ENCODE data around the gene EPS8L2.

Gene EPS8L2

GRCh38 chr11:704781-705645 is 1.0 kb upstream of the EPS8L2 start:
- DNase-seq (ENCODE audit: low spot score): no peak

GRCh38 chr11:706439-706956 is 467 bp downstream of the EPS8L2 start:
- DNase-seq (ENCODE audit: low spot score): no peak

- no peak for DNase-seq (ENCODE audit: low spot score)
Observed at GRCh38 chr11:706957-707816, 1.2 kb downstream of the EPS8L2 start.

- DNase-seq (ENCODE audit: low spot score): no peak
Observed at GRCh38 chr11:707817-708420, 1.9 kb downstream of the EPS8L2 start.

- no peak for DNase-seq (ENCODE audit: low spot score)
Observed at GRCh38 chr11:708511-708910, 2.5 kb downstream of the EPS8L2 start.

- no peak for DNase-seq (ENCODE audit: low spot score)
Observed at GRCh38 chr11:709109-709997, 3.3 kb downstream of the EPS8L2 start.

- no peak for DNase-seq (ENCODE audit: low spot score)
Observed at GRCh38 chr11:714436-714835, 8.4 kb downstream of the EPS8L2 start.

- DNase-seq (ENCODE audit: low spot score): no peak
Observed at GRCh38 chr11:719214-720016, 13.4 kb downstream of the EPS8L2 start.

- DNase-seq (ENCODE audit: low spot score): no peak
Observed at GRCh38 chr11:720017-720641, 14.1 kb downstream of the EPS8L2 start.

GRCh38 chr11:720642-721246 is 14.7 kb downstream of the EPS8L2 start:
- no peak for DNase-seq (ENCODE audit: low spot score)

GRCh38 chr11:721247-721740 is 15.3 kb downstream of the EPS8L2 start:
- DNase-seq (ENCODE audit: low spot score): no peak

- no peak for DNase-seq (ENCODE audit: low spot score)
Observed at GRCh38 chr11:721741-722345, 15.8 kb downstream of the EPS8L2 start.

GRCh38 chr11:722346-722811 is 16.3 kb downstream of the EPS8L2 start:
- DNase-seq (ENCODE audit: low spot score): no peak

GRCh38 chr11:723120-723883 is 17.3 kb downstream of the EPS8L2 start:
- DNase-seq (ENCODE audit: low spot score): peak; percentile 36

- no peak for DNase-seq (ENCODE audit: low spot score)
Observed at GRCh38 chr11:724049-724777, 18.2 kb downstream of the EPS8L2 start.

- DNase-seq (ENCODE audit: low spot score): no peak
Observed at GRCh38 chr11:724778-725386, 18.9 kb downstream of the EPS8L2 start.

- no peak for DNase-seq (ENCODE audit: low spot score)
Observed at GRCh38 chr11:725624-726202, 19.7 kb downstream of the EPS8L2 start.
